Activated CD4-positive, alpha-beta T cell treated with anti-CD3 and anti-CD28 coated beads, Interleukin-2, amount 50 U/mL, for 24 hours (primary cell): Measurements from ENCODE around the gene HOXA7.

ENCODE experiments used
- DNase-seq, 2 donors: peaks; one replicate each; pipeline ENCODE4 v3.0.0-alpha.2; 2020; ENCODE audit warnings: low read depth in 1 of 2, low spot score in 1 of 2

Gene HOXA7

GRCh38 chr7:27122077-27122910 lies 34.2 kb downstream of the HOXA7 start:
- no peak for DNase-seq

- DNase-seq = no peak
These were observed 34.8 kb downstream of the HOXA7 start for GRCh38 chr7:27121684-27122076.

DNA sequence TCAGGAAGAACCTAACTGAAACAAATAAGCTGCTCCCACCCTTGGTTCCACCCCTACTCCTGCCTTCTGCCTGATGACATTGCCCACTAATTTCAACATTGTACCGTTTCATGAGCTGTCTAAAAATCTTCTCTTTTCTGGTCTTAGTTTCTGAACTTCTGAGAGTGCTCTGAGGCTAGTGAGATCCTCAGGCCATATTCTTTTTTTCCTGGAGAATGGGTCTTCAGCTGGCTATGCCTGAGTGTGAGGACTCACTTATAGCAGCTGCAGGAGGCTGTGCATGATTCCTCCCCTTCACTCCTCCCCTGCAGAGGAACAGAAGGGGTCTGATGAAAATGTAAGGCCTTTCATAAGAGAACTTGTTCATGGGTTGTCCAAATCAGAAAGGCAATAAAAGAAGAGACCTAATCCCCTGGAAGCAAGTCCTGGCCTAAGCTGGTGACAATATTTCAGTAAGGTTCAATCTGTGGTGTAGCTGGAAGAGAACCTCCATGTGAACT lies 37.0 kb downstream of the HOXA7 start:
- DNase-seq = no peak

GRCh38 chr7:27118580-27118979 lies 37.9 kb downstream of the HOXA7 start:
- no peak for DNase-seq

GRCh38 chr7:27117887-27118491 lies 38.5 kb downstream of the HOXA7 start:
- no peak for DNase-seq

DNA sequence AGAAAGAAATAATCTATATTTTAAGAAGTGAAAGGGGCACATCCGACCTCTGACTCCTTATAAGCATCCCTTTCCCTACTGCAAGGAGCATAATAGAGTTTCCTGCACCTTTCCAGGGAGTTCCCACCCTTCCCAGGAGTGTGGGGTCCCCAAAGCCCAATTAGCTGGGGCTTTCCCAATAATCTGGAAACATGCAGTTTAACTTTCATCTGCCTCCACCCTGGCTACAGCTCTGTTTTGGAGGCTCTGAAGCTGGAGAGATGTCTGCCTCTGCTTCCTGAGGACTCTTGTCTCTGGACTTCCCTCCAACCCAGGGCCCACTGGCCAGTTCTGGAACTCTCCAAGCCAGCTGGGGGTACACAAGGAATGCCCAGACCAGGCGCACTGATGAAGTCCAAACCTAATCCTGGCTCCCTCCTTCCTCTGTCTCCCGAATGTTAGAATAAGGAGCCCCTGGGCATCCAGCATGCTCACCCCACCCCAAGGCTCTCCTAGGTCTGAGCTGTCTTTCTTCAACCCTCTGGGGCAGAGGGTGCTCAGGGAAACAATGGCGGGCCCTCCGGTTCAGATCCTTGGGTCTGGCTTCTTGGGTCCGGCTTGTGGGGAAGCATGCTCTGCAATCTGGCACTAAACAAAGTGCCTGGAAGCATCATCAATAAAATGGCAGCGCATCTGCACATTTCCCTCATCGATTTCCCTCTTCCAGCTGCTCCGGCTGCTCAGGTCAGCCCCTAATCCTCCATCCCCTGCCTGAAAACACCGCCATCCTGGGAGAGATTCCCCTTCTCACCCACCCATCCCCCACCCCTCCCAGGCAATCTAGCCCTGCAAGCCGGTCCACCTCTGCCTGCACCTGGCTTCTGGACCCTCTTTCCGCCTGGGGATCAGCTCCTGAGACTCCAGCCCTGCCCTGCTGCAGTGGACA lies 39.3 kb downstream of the HOXA7 start:
- DNase-seq = no peak

DNA sequence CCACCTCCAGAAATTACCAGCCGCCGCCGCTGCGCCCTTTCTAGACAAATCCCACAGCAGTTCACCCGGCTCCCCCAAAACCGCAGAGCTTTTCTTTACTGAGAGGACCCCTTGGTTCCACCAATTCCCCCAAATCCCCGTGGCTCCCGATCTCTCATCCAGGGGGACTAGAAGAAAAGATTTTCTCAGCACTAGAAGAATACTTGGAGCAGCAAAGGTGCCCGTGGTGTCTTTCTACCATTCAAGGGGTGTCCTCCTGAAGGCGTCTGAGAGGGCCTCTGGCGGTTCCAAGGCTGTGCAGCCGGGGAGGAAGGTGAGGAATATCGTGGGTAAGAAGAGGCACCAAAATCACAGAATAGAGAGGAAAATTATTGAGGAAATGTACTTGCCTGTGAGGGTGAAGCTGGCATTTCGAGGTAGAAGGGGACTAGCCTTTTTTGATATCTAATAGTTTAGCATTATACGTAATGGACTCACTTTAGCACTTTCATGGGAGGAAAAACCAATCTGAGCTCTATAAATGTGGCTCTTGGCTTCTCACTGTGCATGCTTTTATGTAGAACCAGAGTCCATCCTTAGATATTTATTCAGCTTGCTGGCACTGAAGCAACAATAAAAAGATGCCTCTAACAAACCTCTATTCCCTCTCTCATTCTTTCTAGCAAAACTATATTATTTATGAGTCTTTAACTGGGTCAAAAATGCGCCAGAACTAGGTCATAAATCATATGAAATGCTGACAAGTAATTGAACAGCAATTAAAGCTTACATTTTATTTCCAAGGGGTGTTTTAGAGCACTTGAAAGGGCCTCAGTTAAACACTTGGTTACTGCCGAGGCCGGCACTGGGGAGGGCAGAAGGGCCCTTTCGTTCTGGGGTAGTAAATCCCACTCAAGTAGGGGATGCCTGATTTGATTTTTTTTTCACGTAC lies 40.2 kb downstream of the HOXA7 start:
- DNase-seq = no peak

GRCh38 chr7:27115221-27116026 lies 41.1 kb downstream of the HOXA7 start:
- no peak for DNase-seq

- DNase-seq = no peak
These were observed 41.6 kb downstream of the HOXA7 start for GRCh38 chr7:27114881-27115220.

- DNase-seq = no peak
These were observed 42.3 kb downstream of the HOXA7 start for GRCh38 chr7:27113991-27114769.

GRCh38 chr7:27112955-27113949 lies 43.2 kb downstream of the HOXA7 start:
- no peak for DNase-seq

DNA sequence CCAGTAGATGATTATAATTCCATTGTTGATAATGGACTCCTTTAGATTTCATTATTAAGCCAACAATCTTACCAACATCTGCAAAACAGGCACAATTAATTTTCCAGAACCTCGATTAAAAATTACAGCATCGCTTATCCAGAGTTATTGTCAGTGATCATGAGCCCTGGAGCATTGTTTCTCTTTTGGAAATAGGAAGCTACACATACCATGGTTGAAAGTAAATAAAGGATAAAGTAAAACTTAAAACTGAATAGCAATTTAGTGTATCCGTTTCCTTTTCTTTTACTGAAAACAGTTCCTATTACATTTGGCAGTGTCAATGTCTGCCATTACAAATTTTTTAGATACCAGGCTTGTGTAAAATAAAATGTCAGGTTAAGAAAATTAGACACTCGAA lies 44.1 kb downstream of the HOXA7 start:
- DNase-seq = no peak

- no peak for DNase-seq
These were observed 44.7 kb downstream of the HOXA7 start for GRCh38 chr7:27111751-27112277.

- no peak for DNase-seq
These were observed 45.3 kb downstream of the HOXA7 start for GRCh38 chr7:27111042-27111750.

- no peak for DNase-seq
These were observed 46.1 kb downstream of the HOXA7 start for GRCh38 chr7:27110186-27111031.
